HG03565 (cell line): ENCODE measurements around the gene C1QTNF1.

Experiments used
- ATAC-seq: cut with Tn5 transposase; IDR thresholded peaks from one replicate; pipeline ENCODE4 v1.9.1; 2021; ENCODE audit warnings: mild to moderate bottlenecking, moderate library complexity; ENCODE audit not compliant: unreplicated experiment

C1QTNF1 gene

GRCh38 chr17:79088997-79089328 lies 65.0 kb downstream of the C1QTNF1 start:
- ATAC-seq = no peak

GRCh38 chr17:79089720-79090442 lies 65.9 kb downstream of the C1QTNF1 start:
- no peak for ATAC-seq

GRCh38 chr17:79090443-79091225 lies 66.7 kb downstream of the C1QTNF1 start:
- ATAC-seq = no peak

GRCh38 chr17:79091226-79091670 lies 67.3 kb downstream of the C1QTNF1 start:
- no peak for ATAC-seq

- no peak for ATAC-seq
These were observed 68.6 kb downstream of the C1QTNF1 start for GRCh38 chr17:79092567-79092966.

GRCh38 chr17:79093270-79093669 lies 69.3 kb downstream of the C1QTNF1 start:
- no peak for ATAC-seq

GRCh38 chr17:79094261-79094660 lies 70.3 kb downstream of the C1QTNF1 start:
- ATAC-seq = no peak

- ATAC-seq = no peak
These were observed 71.5 kb downstream of the C1QTNF1 start for GRCh38 chr17:79095345-79096055.

- no peak for ATAC-seq
These were observed 72.5 kb downstream of the C1QTNF1 start for GRCh38 chr17:79096477-79096876.

- no peak for ATAC-seq
These were observed 73.5 kb downstream of the C1QTNF1 start for GRCh38 chr17:79097226-79098055.

GRCh38 chr17:79098282-79098867 lies 74.4 kb downstream of the C1QTNF1 start:
- ATAC-seq = no peak
